GM18873 (cell line): ENCODE measurements around the gene CORT.
"Not testable (repeated sequence)": the region's sequence is repeated elsewhere in the genome, so short reads cannot be mapped to it uniquely, and the experiment has no call there.

Source experiments
- ATAC-seq: cut with Tn5 transposase; IDR thresholded peaks from one replicate; pipeline ENCODE4 v1.9.1; 2021; ENCODE audit warnings: mild to moderate bottlenecking, moderate library complexity, moderate number of reproducible peaks; ENCODE audit not compliant: unreplicated experiment, low FRiP score

CORT gene

GRCh38 chr1:10473145-10473765 is 23.4 kb downstream of the CORT start:
- no peak for ATAC-seq

GRCh38 chr1:10474309-10474612 is 24.4 kb downstream of the CORT start:
- ATAC-seq, result not testable (repeated sequence)

GRCh38 chr1:10474613-10475507 is 25.0 kb downstream of the CORT start, which contains the start of gene PEX14:
Gene PEX14 (plus strand): TSS chr1:10474950. CDS start chr1:10474967, 17 bp downstream.
- ATAC-seq, result peak; percentile 50

- no peak for ATAC-seq
These were observed 25.7 kb downstream of the CORT start for GRCh38 chr1:10475510-10475909.

GRCh38 chr1:10479296-10479695 is 29.5 kb downstream of the CORT start:
- ATAC-seq, result no peak

- no peak for ATAC-seq
These were observed 30.8 kb downstream of the CORT start for GRCh38 chr1:10480614-10481013.

GRCh38 chr1:10484521-10484920 is 34.7 kb downstream of the CORT start:
- no peak for ATAC-seq

GRCh38 chr1:10489291-10490055 is 39.6 kb downstream of the CORT start:
- ATAC-seq, result no peak

GRCh38 chr1:10490286-10490970 is 40.6 kb downstream of the CORT start:
- no peak for ATAC-seq

- ATAC-seq, result peak; percentile 12
These were observed 44.6 kb downstream of the CORT start for GRCh38 chr1:10494418-10494753.

GRCh38 chr1:10494754-10495474 is 45.1 kb downstream of the CORT start:
- ATAC-seq, result peak; percentile 60

GRCh38 chr1:10495475-10495817 is 45.6 kb downstream of the CORT start:
- no peak for ATAC-seq

GRCh38 chr1:10495952-10496351 is 46.1 kb downstream of the CORT start:
- ATAC-seq, result no peak

- ATAC-seq, result no peak
These were observed 47.3 kb downstream of the CORT start for GRCh38 chr1:10497109-10497508.

- no peak for ATAC-seq
These were observed 48.4 kb downstream of the CORT start for GRCh38 chr1:10498231-10498630.
